ENCODE data around the gene LOXL4.

GRCh38 chr10:98274562-98274961 lies 6.6 kb upstream of the LOXL4 start:
- TF ChIP-seq CTCF (conservative IDR thresholded peaks at IDR 0.05; ENCODE audit: low read length) (no peak), EZH2phosphoT487 (IDR thresholded peaks at IDR 0.05; ENCODE audit: borderline replicate concordance, low read depth, low read length) (no peak)

All from OCI-LY7 (cell line).